K562 (cell line): Measurements from ENCODE around the gene AGAP1. TPM values are rescaled to one million over a fixed set of nuclear protein-coding genes. Genes with fewer than 3 reads are reported as not detected.

Experiments used
- ADNP ChIP-seq: fragments of 200-800 bp; sonication (Bioruptor generic); IDR thresholded peaks from 2 replicates; pipeline ENCODE4 v1.6.1; 2016; ENCODE audit warnings: missing genetic modification characterization, missing compliant biosample characterization
- CBX8 ChIP-seq: fragments of 200-600 bp; sonication (generic); IDR thresholded peaks from 2 replicates; pipeline ENCODE4 v1.6.1; 2012; ENCODE audit warnings: borderline replicate concordance, mixed run types, low read depth, mild to moderate bottlenecking, moderate library complexity, mixed read lengths, low read length, control low read depth, inconsistent platforms; ENCODE audit not compliant: poor library complexity, severe bottlenecking; ENCODE audit errors: extremely low read depth
- CEBPB ChIP-seq: fragments of 450-650 bp; IDR thresholded peaks from 2 replicates; pipeline ENCODE4 v1.6.1; 2016; ENCODE audit warnings: missing genetic modification characterization, missing compliant biosample characterization
- CHCHD3 ChIP-seq: fragments of 250-450 bp; sonication (Bioruptor Pico); IDR thresholded peaks from 2 replicates; pipeline ENCODE4 v2.1.2; 2022; ENCODE audit warnings: mild to moderate bottlenecking
- CHD1 ChIP-seq: fragments of 200-600 bp; sonication (generic); IDR thresholded peaks from one replicate; pipeline ENCODE4 v1.6.1; 2012; ENCODE audit warnings: mild to moderate bottlenecking, moderate library complexity, low read length, inconsistent platforms
- DMBX1 ChIP-seq: fragments of 250-450 bp; sonication (Bioruptor Pico); IDR thresholded peaks from 2 replicates; pipeline ENCODE4 v1.8.0; 2022; ENCODE audit warnings: inconsistent platforms, mild to moderate bottlenecking, moderate library complexity, borderline replicate concordance
- ETV1 ChIP-seq: fragments of 450-650 bp; conservative IDR thresholded peaks from 2 replicates; pipeline ENCODE4 v1.6.1; 2016; ENCODE audit warnings: missing genetic modification characterization, control low read depth, low read depth, missing compliant biosample characterization
- JUN ChIP-seq, 2 experiments: sonication (generic) in 1 of 2; formaldehyde crosslinking in 1 of 2; IDR thresholded peaks; 2 replicates each; pipeline versions ENCODE4 v1.6.1 to v1.8.0; 2012 to 2022; ENCODE audit warnings: borderline replicate concordance in 2 of 2, mild to moderate bottlenecking in 2 of 2, improper control_type of control experiment in 1 of 2, low read depth in 1 of 2, low read length in 1 of 2, missing genetic modification reagents in 1 of 2
- MTF1 ChIP-seq: fragments of 250-450 bp; sonication (Bioruptor Pico); IDR thresholded peaks from 2 replicates; pipeline ENCODE4 v1.9.0; 2021; ENCODE audit warnings: moderate library complexity, mild to moderate bottlenecking, inconsistent platforms, borderline replicate concordance
- POLR2B ChIP-seq: fragments of 450-650 bp; IDR thresholded peaks from 2 replicates; pipeline ENCODE4 v1.6.1; 2018; ENCODE audit warnings: low read depth; ENCODE audit not compliant: partially characterized antibody
- POU5F1 ChIP-seq: fragments of 150-350 bp; IDR thresholded peaks from 2 replicates; pipeline ENCODE4 v1.6.1; 2014; ENCODE audit warnings: borderline replicate concordance, low read length, low read depth, mild to moderate bottlenecking; ENCODE audit not compliant: partially characterized antibody
- SOX6 ChIP-seq: fragments of 450-650 bp; IDR thresholded peaks from 2 replicates; pipeline ENCODE4 v1.6.1; 2014; ENCODE audit warnings: mild to moderate bottlenecking
- TCF3 ChIP-seq: sonication (generic); formaldehyde crosslinking; IDR thresholded peaks from 2 replicates; pipeline ENCODE4 v1.4.0; 2020; ENCODE audit warnings: mild to moderate bottlenecking, missing genetic modification reagents
- TEAD1 ChIP-seq, 2 experiments: fragments of 450-650 bp in 1 of 2; sonication (generic) in 1 of 2; formaldehyde crosslinking; IDR thresholded peaks; 2 replicates each; pipeline versions ENCODE4 v1.4.0 to v1.8.0; 2020 to 2022; ENCODE audit warnings: mild to moderate bottlenecking in 2 of 2, missing genetic modification reagents in 1 of 2
- ZNF174 ChIP-seq: fragments of 250-450 bp; sonication (Bioruptor Pico); IDR thresholded peaks from 2 replicates; pipeline ENCODE4 v1.4.0; 2020; ENCODE audit warnings: mild to moderate bottlenecking
- ZNF184 ChIP-seq: sonication (generic); formaldehyde crosslinking; IDR thresholded peaks from 2 replicates; pipeline ENCODE4 v1.5.0; 2020; ENCODE audit warnings: missing genetic modification reagents
- ZNF197 ChIP-seq: fragments of 200-800 bp; sonication (Bioruptor generic); IDR thresholded peaks from 2 replicates; pipeline ENCODE4 v1.6.1; 2016; ENCODE audit warnings: low read depth, missing genetic modification characterization, missing compliant biosample characterization
- ZNF224 ChIP-seq: sonication (generic); formaldehyde crosslinking; IDR thresholded peaks from 2 replicates; pipeline ENCODE4 v1.8.0; 2022; ENCODE audit warnings: mild to moderate bottlenecking, missing genetic modification reagents
- ZNF232 ChIP-seq: sonication (generic); formaldehyde crosslinking; IDR thresholded peaks from 2 replicates; pipeline ENCODE4 v1.8.0; 2022; ENCODE audit warnings: mild to moderate bottlenecking, missing genetic modification reagents
- ZNF384 ChIP-seq: IDR thresholded peaks from 2 replicates; pipeline ENCODE4 v1.6.1; 2012; ENCODE audit warnings: low read depth, low read length, improper control_type of control experiment
- ZNF408 ChIP-seq: fragments of 250-450 bp; sonication (Bioruptor Pico); IDR thresholded peaks from 2 replicates; pipeline ENCODE4 v1.4.0; 2020; ENCODE audit warnings: low read depth, mild to moderate bottlenecking, moderate library complexity
- polyA plus RNA-seq, 8 experiments: library from polyadenylated mRNA; depleted of rRNA in 4 of 8; stranded (reverse) in 5 of 8; unstranded in 3 of 8; fragments of >200 nt; fragmentation: Nextera tagmentation in 2 of 8; fragmentation: Illumina TruSeq in 1 of 8; extraction: Ambion mirVana in 2 of 8; extraction: Trizol in 1 of 8; gene quantifications; 2 replicates each; pipeline versions ENCODE4 v1.2.1 to v1.2.3, GENCODE V29; 2011 to 2014; ENCODE audit warnings: inconsistent platforms in 1 of 8, missing spikeins in 1 of 8
- total RNA-seq, 7 experiments: library from RNA; depleted of rRNA in 6 of 7; stranded (reverse); fragments of >200 nt in 6 of 7; fragmentation: Illumina TruSeq in 2 of 7; extraction: Trizol in 2 of 7; gene quantifications; 2 replicates each; pipeline versions ENCODE4 v1.2.1 to v1.2.3, GENCODE V29; 2011 to 2021; ENCODE audit warnings: low replicate concordance in 1 of 7
- TF ChIP-seq, protein P1 (sequence below): sonication (generic); IDR thresholded peaks from 2 replicates; pipeline ENCODE4 v1.6.1; 2016
- TF ChIP-seq, protein P2 (sequence below): fragments of 450-650 bp; IDR thresholded peaks from 2 replicates; pipeline ENCODE4 v1.6.1; 2018; ENCODE audit not compliant: partially characterized antibody
- TF ChIP-seq, protein P3 (sequence below): sonication (generic); formaldehyde crosslinking; IDR thresholded peaks from 2 replicates; pipeline ENCODE4 v1.8.1; 2023; ENCODE audit warnings: mild to moderate bottlenecking, missing genetic modification reagents

The AGAP1 gene
- total and polyA plus RNA-seq, 9 of the 15 experiments (the other 6 are each of a cell fraction or from before 2014, with no cell fraction given), result 1.3 to 24.0 (median 10.6) TPM

DNA sequence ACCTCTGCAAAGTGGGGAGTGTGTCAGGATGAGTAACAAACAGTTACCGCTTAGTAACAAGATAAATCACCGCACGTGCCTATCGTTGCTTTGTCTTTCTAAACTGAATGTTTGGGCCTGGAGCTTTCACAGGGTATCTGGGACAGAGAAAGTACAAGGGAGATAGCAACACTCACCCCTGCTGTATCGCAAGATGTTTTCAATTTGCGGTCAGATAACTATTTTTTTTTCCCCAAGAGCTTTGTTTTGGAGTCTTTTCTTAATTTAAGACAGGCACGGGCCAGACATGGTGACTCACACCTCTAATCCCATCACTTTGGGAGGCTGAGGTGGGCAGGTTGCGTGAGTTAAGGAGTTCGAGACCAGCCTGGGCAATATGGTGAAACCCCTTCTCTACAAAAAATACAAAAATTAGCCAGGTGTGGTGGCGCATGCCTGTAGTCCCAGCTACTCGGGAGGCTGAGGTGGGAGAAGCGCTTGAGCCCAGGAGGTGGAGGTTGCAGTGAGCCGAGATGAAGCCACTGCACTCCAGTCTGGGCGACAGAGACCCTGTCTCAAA, 527.7 kb downstream of the AGAP1 start (continued):
- no peak for TF ChIP-seq JUN (IDR thresholded peaks at IDR 0.05; ENCODE audit: borderline replicate concordance, low read depth, low read length)
- TF ChIP-seq JUN (CRISPR knock-in tag; IDR thresholded peaks at IDR 0.05; ENCODE audit: borderline replicate concordance), result no peak
- TF ChIP-seq MTF1, result no peak
- TF ChIP-seq CHCHD3 (CRISPR knock-in tag), result no peak
- TF ChIP-seq ADNP (tag), result peak; percentile 95
- no peak for TF ChIP-seq ZNF184 (CRISPR knock-in tag)
- TF ChIP-seq CBX8, result no peak
- no peak for TF ChIP-seq ZNF174 (CRISPR knock-in tag)
- TF ChIP-seq ZNF224 (CRISPR knock-in tag), result no peak
- TF ChIP-seq ETV1 (tag), result no peak
- peak; percentile 59 for TF ChIP-seq TCF3
- TF ChIP-seq ZNF232 (CRISPR knock-in tag), result no peak
- TF ChIP-seq POU5F1, result no peak
- TF ChIP-seq ZNF384, result no peak
- TF ChIP-seq POLR2B, result no peak
- no peak for TF ChIP-seq DMBX1 (CRISPR knock-in tag)
- no peak for TF ChIP-seq ZNF197 (CRISPR knock-in tag)
- TF ChIP-seq CHD1, result no peak
- TF ChIP-seq SOX6, result peak; percentile 59
- TF ChIP-seq, protein P1, sequence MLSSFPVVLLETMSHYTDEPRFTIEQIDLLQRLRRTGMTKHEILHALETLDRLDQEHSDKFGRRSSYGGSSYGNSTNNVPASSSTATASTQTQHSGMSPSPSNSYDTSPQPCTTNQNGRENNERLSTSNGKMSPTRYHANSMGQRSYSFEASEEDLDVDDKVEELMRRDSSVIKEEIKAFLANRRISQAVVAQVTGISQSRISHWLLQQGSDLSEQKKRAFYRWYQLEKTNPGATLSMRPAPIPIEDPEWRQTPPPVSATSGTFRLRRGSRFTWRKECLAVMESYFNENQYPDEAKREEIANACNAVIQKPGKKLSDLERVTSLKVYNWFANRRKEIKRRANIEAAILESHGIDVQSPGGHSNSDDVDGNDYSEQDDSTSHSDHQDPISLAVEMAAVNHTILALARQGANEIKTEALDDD, result no peak
- no peak for TF ChIP-seq CEBPB (tag)
- TF ChIP-seq ZNF408 (CRISPR knock-in tag), result no peak
- TF ChIP-seq TEAD1 (CRISPR knock-in tag; IDR thresholded peaks at IDR 0.05), result no peak
- TF ChIP-seq, protein P2, sequence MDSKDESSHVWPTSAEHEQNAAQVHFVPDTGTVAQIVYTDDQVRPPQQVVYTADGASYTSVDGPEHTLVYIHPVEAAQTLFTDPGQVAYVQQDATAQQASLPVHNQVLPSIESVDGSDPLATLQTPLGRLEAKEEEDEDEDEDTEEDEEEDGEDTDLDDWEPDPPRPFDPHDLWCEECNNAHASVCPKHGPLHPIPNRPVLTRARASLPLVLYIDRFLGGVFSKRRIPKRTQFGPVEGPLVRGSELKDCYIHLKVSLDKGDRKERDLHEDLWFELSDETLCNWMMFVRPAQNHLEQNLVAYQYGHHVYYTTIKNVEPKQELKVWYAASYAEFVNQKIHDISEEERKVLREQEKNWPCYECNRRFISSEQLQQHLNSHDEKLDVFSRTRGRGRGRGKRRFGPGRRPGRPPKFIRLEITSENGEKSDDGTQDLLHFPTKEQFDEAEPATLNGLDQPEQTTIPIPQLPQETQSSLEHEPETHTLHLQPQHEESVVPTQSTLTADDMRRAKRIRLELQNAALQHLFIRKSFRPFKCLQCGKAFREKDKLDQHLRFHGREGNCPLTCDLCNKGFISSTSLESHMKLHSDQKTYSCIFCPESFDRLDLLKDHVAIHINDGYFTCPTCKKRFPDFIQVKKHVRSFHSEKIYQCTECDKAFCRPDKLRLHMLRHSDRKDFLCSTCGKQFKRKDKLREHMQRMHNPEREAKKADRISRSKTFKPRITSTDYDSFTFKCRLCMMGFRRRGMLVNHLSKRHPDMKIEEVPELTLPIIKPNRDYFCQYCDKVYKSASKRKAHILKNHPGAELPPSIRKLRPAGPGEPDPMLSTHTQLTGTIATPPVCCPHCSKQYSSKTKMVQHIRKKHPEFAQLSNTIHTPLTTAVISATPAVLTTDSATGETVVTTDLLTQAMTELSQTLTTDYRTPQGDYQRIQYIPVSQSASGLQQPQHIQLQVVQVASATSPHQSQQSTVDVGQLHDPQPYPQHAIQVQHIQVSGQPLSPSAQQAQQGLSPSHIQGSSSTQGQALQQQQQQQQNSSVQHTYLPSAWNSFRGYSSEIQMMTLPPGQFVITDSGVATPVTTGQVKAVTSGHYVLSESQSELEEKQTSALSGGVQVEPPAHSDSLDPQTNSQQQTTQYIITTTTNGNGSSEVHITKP, result no peak
- TF ChIP-seq, protein P3, sequence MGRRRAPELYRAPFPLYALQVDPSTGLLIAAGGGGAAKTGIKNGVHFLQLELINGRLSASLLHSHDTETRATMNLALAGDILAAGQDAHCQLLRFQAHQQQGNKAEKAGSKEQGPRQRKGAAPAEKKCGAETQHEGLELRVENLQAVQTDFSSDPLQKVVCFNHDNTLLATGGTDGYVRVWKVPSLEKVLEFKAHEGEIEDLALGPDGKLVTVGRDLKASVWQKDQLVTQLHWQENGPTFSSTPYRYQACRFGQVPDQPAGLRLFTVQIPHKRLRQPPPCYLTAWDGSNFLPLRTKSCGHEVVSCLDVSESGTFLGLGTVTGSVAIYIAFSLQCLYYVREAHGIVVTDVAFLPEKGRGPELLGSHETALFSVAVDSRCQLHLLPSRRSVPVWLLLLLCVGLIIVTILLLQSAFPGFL (CRISPR knock-in tag), result no peak
